Measurements from ENCODE around the gene FOXB1.

GRCh38 chr15:59997070-59997701, 6.9 kb upstream of the FOXB1 start:
- TF ChIP-seq CTCF (IDR thresholded peaks at IDR 0.05) (no peak), POLR2AphosphoS5 (IDR thresholded peaks at IDR 0.05; ENCODE audit: low read depth, low read length) (no peak), TCF7L2 (IDR thresholded peaks at IDR 0.05; ENCODE audit: low read depth, low read length) (no peak), SIN3A (IDR thresholded peaks at IDR 0.05; ENCODE audit: borderline replicate concordance, insufficient read depth, low read depth, low read length) (no peak), REST (IDR thresholded peaks at IDR 0.05; ENCODE audit: insufficient read depth in 1 of 2, low read depth in 2 of 2, low read length in 1 of 2) (no peak)

Measured in Panc1 (cell line).